ENCODE measurements around the gene DIP2A. TPM values are rescaled to one million over a fixed set of nuclear protein-coding genes. Genes with fewer than 3 reads are reported as not detected.

DIP2A gene
- total RNA-seq, 1 experiment from 2014 or later: 39.9 TPM

GRCh38 chr21:46493828-46494227 is 35.1 kb downstream of the DIP2A start:
- TF ChIP-seq, protein P1, sequence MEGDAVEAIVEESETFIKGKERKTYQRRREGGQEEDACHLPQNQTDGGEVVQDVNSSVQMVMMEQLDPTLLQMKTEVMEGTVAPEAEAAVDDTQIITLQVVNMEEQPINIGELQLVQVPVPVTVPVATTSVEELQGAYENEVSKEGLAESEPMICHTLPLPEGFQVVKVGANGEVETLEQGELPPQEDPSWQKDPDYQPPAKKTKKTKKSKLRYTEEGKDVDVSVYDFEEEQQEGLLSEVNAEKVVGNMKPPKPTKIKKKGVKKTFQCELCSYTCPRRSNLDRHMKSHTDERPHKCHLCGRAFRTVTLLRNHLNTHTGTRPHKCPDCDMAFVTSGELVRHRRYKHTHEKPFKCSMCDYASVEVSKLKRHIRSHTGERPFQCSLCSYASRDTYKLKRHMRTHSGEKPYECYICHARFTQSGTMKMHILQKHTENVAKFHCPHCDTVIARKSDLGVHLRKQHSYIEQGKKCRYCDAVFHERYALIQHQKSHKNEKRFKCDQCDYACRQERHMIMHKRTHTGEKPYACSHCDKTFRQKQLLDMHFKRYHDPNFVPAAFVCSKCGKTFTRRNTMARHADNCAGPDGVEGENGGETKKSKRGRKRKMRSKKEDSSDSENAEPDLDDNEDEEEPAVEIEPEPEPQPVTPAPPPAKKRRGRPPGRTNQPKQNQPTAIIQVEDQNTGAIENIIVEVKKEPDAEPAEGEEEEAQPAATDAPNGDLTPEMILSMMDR (conservative IDR thresholded peaks at IDR 0.05): no peak
- TF ChIP-seq EZH2 (IDR thresholded peaks at IDR 0.05; ENCODE audit: low read depth): no peak
- no TSS peak for BruUV-seq (replicated peaks)
- Histone ChIP-seq H3K79me2 (ENCODE audit: low read depth) (no peaks in the 10 kb centered on the region), H3K27me3 (ENCODE audit: insufficient read depth, low read depth) (no peaks in the 10 kb centered on the region), H3K36me3 (ENCODE audit: low read depth) (no peaks in the 10 kb centered on the region), H3K27ac (no peak overlapping the region), H3K9me2 (ENCODE audit: insufficient read depth) (no peaks in the 10 kb centered on the region), H3K4me2 (no peak overlapping the region), H2AFZ (no peak overlapping the region), H4K20me1 (ENCODE audit: insufficient read depth) (no peaks in the 10 kb centered on the region), H3F3A (ENCODE audit: insufficient read depth, low read depth) (no peaks in the 10 kb centered on the region), H3K9me3 (ENCODE audit: insufficient read depth, low read depth) (no peaks in the 10 kb centered on the region), H3K4me1 (replicated peaks; ENCODE audit: insufficient read depth) (no peaks in the 10 kb centered on the region), H3K4me3 (no peak overlapping the region)
- no peak for DNase-seq
- ChIA-PET CTCF (no interaction called here), POLR2A (ENCODE audit: unreplicated experiment) (interaction anchor here (0.6 kb wide), 1 partner anchor 777 kb away, joined by 4 read pairs; no protein-coding TSS in a partner anchor)
- intact Hi-C loops (cut with micrococcal nuclease; ENCODE audit: unreplicated experiment): no loop called here

DNA sequence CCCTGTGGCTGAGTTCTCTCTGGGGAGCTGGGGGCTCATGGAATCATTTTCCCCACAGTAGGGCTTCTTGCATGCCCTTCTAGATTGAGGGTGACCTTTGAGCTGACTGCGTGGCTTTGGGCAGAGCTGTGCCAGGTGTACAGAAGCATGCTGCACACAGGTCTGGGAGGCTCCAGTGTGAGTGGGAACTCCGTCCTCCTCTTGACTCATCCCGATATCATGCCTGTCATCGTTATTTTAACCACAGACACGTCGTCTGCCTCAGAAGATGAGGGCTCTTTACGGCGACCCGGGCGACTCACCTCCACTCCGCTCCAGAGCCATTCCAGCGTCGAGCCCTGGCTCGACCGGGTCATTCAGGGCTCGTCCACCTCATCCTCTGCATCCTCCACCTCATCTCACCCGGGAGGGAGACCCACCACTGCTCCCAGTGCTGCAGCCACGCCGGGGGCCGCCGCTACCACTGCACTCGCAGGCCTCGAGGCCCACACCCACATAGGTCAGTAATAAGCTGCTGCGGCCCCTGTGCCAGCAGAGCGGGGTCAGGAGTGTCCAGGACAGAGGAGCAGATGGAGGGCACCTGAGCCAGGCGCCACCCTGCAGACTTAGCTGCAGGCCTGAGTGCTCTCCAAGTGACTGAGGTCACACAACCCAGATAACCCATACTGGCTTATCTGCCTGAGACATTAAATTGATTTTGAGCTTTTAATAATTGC is 39.8 kb downstream of the DIP2A start:
- BruUV-seq (replicated peaks): no TSS peak
- no peak for DNase-seq
- Histone ChIP-seq H3K9me2 (ENCODE audit: insufficient read depth) (no peaks in the 10 kb centered on the region), H3K4me3 (no peak overlapping the region), H2AFZ (no peak overlapping the region), H4K20me1 (ENCODE audit: insufficient read depth) (no peaks in the 10 kb centered on the region), H3K9me3 (ENCODE audit: insufficient read depth, low read depth) (no peaks in the 10 kb centered on the region), H3K4me1 (replicated peaks; ENCODE audit: insufficient read depth) (peaks cover 16% of the 10 kb centered on the region), H3K27ac (no peak overlapping the region), H3K36me3 (ENCODE audit: low read depth) (no peaks in the 10 kb centered on the region), H3K27me3 (ENCODE audit: insufficient read depth, low read depth) (no peaks in the 10 kb centered on the region), H3K79me2 (ENCODE audit: low read depth) (no peaks in the 10 kb centered on the region), H3K4me2 (no peak overlapping the region), H3F3A (ENCODE audit: insufficient read depth, low read depth) (peaks cover 6% of the 10 kb centered on the region; the same call in 1 of the 2 replicates)
- POLR2A ChIA-PET (ENCODE audit: unreplicated experiment): no interaction called here
- CTCF ChIA-PET: no interaction called here
- TF ChIP-seq, protein P1 (conservative IDR thresholded peaks at IDR 0.05): no peak
- TF ChIP-seq EZH2 (IDR thresholded peaks at IDR 0.05; ENCODE audit: low read depth): no peak
- intact Hi-C loops (cut with micrococcal nuclease; ENCODE audit: unreplicated experiment): no loop called here

GRCh38 chr21:46500224-46500861 is 41.7 kb downstream of the DIP2A start:
- H3K79me2 ChIP-seq (ENCODE audit: low read depth): no peaks in the 10 kb centered on the region
- no peaks in the 10 kb centered on the region for H3K36me3 ChIP-seq (ENCODE audit: low read depth)
- H3K4me3 ChIP-seq: no peak overlapping the region
- TF ChIP-seq, protein P1 (conservative IDR thresholded peaks at IDR 0.05): no peak
- no peak for TF ChIP-seq EZH2 (IDR thresholded peaks at IDR 0.05; ENCODE audit: low read depth)
- peak in 1 of 2 experiments; percentile 36 for DNase-seq
- intact Hi-C loops (cut with micrococcal nuclease; ENCODE audit: unreplicated experiment): no loop called here
- no peak overlapping the region for H2AFZ ChIP-seq
- H3K4me1 ChIP-seq (replicated peaks; ENCODE audit: insufficient read depth): peaks cover 16% of the 10 kb centered on the region
- H3K4me2 ChIP-seq: peak overlapping the region; percentile 38
- no peaks in the 10 kb centered on the region for H4K20me1 ChIP-seq (ENCODE audit: insufficient read depth)
- H3F3A ChIP-seq (ENCODE audit: insufficient read depth, low read depth): peaks cover 6% of the 10 kb centered on the region; the same call in 1 of the 2 replicates
- no TSS peak for BruUV-seq (replicated peaks)
- ChIA-PET CTCF (interaction anchor here (0.6 kb wide), 1 partner anchor 303 kb away, joined by 4 read pairs; no protein-coding TSS in a partner anchor), POLR2A (ENCODE audit: unreplicated experiment) (interaction anchor here (0.7 to 0.9 kb wide), 2 partner anchors 32 to 133 kb away, joined by 3 to 6 read pairs; no protein-coding TSS in a partner anchor)
- H3K27ac ChIP-seq: peak overlapping the region; percentile 77
- H3K27me3 ChIP-seq (ENCODE audit: insufficient read depth, low read depth): no peaks in the 10 kb centered on the region
- no peaks in the 10 kb centered on the region for H3K9me3 ChIP-seq (ENCODE audit: insufficient read depth, low read depth)
- H3K9me2 ChIP-seq (ENCODE audit: insufficient read depth): no peaks in the 10 kb centered on the region
